HEK293 (cell line): Measurements from ENCODE around the gene GNB1.

ENCODE experiments used
- CTCF ChIA-PET: fragments of 350-600 bp; formaldehyde crosslinking; extraction: SDS; loops from one replicate; lab custom pipeline; 2021; ENCODE audit warnings: antibody characterized with exemption; lab: Yijun Ruan, JAX
- POLR2A ChIA-PET: fragments of 300-600 bp; formaldehyde crosslinking; extraction: SDS; loops from one replicate; lab custom pipeline; 2020; ENCODE audit warnings: antibody characterized with exemption, inconsistent platforms; lab: Yijun Ruan, JAX
- H3K27ac ChIP-seq: fragments of 200-500 bp; sonication (Bioruptor generic); 2 replicates; pipeline ENCODE4 v1.5.1; 2014; ENCODE audit warnings: low read depth, low read length, control low read depth, inconsistent platforms; ENCODE audit errors: extremely low read depth
- H3K36me3 ChIP-seq, 2 experiments: fragments of 200-500 bp in 1 of 2; sonication (Bioruptor generic) in 1 of 2; 1 replicate in 1 of 2; 2 replicates in 1 of 2; pipeline ENCODE4 v1.5.1; 2014 to 2017; ENCODE audit warnings: inconsistent platforms in 2 of 2, low read length in 2 of 2; ENCODE audit not compliant: control insufficient read depth in 2 of 2, insufficient read depth in 1 of 2
- H3K4me1 ChIP-seq: fragments of 200-500 bp; sonication (Bioruptor generic); 2 replicates; pipeline ENCODE4 v1.5.1; 2014; ENCODE audit warnings: mild to moderate bottlenecking, low read length, inconsistent platforms; ENCODE audit not compliant: control insufficient read depth, insufficient read depth
- H3K4me3 ChIP-seq: 2 replicates; pipeline ENCODE4 v1.5.1; 2011; ENCODE audit warnings: low read depth, mild to moderate bottlenecking, control low read depth, low read length, moderate library complexity
- H3K9me3 ChIP-seq: fragments of 200-500 bp; sonication (Bioruptor generic); 2 replicates; pipeline ENCODE4 v1.5.1; 2014; ENCODE audit warnings: low read depth, low read length, inconsistent platforms; ENCODE audit not compliant: control insufficient read depth, insufficient read depth
- GLIS2 ChIP-seq: fragments of 450-650 bp; formaldehyde crosslinking; IDR thresholded peaks from 2 replicates; pipeline ENCODE4 v1.5.1; 2016; ENCODE audit warnings: missing biosample characterization, missing genetic modification characterization
- KLF10 ChIP-seq: fragments of 450-650 bp; IDR thresholded peaks from 2 replicates; pipeline ENCODE4 v1.5.1; 2018; ENCODE audit warnings: missing biosample characterization, mild to moderate bottlenecking, missing genetic modification characterization
- KLF8 ChIP-seq: fragments of 450-650 bp; formaldehyde crosslinking; IDR thresholded peaks from 2 replicates; pipeline ENCODE4 v1.5.1; 2016; ENCODE audit warnings: missing biosample characterization, missing genetic modification characterization
- KLF9 ChIP-seq: fragments of 450-650 bp; formaldehyde crosslinking; IDR thresholded peaks from 2 replicates; pipeline ENCODE4 v1.5.1; 2016; ENCODE audit warnings: missing biosample characterization, missing genetic modification characterization, low read depth
- MEIS1 ChIP-seq: sonication (generic); formaldehyde crosslinking; IDR thresholded peaks from 2 replicates; pipeline ENCODE4 v1.8.1; 2022; ENCODE audit warnings: missing genetic modification reagents, mild to moderate bottlenecking, borderline replicate concordance
- SP2 ChIP-seq: fragments of 450-650 bp; formaldehyde crosslinking; IDR thresholded peaks from 2 replicates; pipeline ENCODE4 v1.5.1; 2016; ENCODE audit warnings: missing biosample characterization, missing genetic modification characterization
- WT1 ChIP-seq: fragments of 450-650 bp; formaldehyde crosslinking; IDR thresholded peaks from 2 replicates; pipeline ENCODE4 v1.5.1; 2016; ENCODE audit warnings: missing biosample characterization, missing genetic modification characterization
- YY2 ChIP-seq: fragments of 450-650 bp; formaldehyde crosslinking; IDR thresholded peaks from 2 replicates; pipeline ENCODE4 v1.5.1; 2016; ENCODE audit warnings: missing biosample characterization, missing genetic modification characterization
- ZBTB17 ChIP-seq: fragments of 450-650 bp; formaldehyde crosslinking; IDR thresholded peaks from 2 replicates; pipeline ENCODE4 v1.5.1; 2016; ENCODE audit warnings: missing biosample characterization, missing genetic modification characterization
- ZBTB20 ChIP-seq: fragments of 450-650 bp; formaldehyde crosslinking; IDR thresholded peaks from 2 replicates; pipeline ENCODE4 v1.5.1; 2016; ENCODE audit warnings: missing biosample characterization, missing genetic modification characterization
- ZFHX2 ChIP-seq: fragments of 450-650 bp; formaldehyde crosslinking; conservative IDR thresholded peaks from 2 replicates; pipeline ENCODE4 v1.5.1; 2016; ENCODE audit warnings: missing biosample characterization, missing genetic modification characterization
- ZIC2 ChIP-seq: fragments of 450-650 bp; formaldehyde crosslinking; IDR thresholded peaks from 2 replicates; pipeline ENCODE4 v1.5.1; 2016; ENCODE audit warnings: missing biosample characterization, missing genetic modification characterization
- ZNF174 ChIP-seq: fragments of 450-650 bp; formaldehyde crosslinking; IDR thresholded peaks from 2 replicates; pipeline ENCODE4 v1.5.0; 2017; ENCODE audit warnings: missing biosample characterization, mild to moderate bottlenecking, missing genetic modification characterization
- ZNF311 ChIP-seq: fragments of 450-650 bp; formaldehyde crosslinking; IDR thresholded peaks from 2 replicates; pipeline ENCODE4 v1.5.1; 2017; ENCODE audit warnings: missing biosample characterization, missing genetic modification characterization, borderline replicate concordance
- ZNF600 ChIP-seq: fragments of 450-650 bp; formaldehyde crosslinking; IDR thresholded peaks from 2 replicates; pipeline ENCODE4 v1.5.1; 2016; ENCODE audit warnings: missing biosample characterization, missing genetic modification characterization
- TF ChIP-seq, protein P1 (sequence below): fragments of 450-650 bp; formaldehyde crosslinking; IDR thresholded peaks from 2 replicates; pipeline ENCODE4 v1.5.1; 2016; ENCODE audit warnings: missing biosample characterization, missing genetic modification characterization
- TF ChIP-seq, protein P2 (sequence below): fragments of 450-650 bp; IDR thresholded peaks from 2 replicates; pipeline ENCODE4 v1.5.1; 2018; ENCODE audit warnings: missing biosample characterization, mild to moderate bottlenecking, missing genetic modification characterization

The GNB1 gene

DNA sequence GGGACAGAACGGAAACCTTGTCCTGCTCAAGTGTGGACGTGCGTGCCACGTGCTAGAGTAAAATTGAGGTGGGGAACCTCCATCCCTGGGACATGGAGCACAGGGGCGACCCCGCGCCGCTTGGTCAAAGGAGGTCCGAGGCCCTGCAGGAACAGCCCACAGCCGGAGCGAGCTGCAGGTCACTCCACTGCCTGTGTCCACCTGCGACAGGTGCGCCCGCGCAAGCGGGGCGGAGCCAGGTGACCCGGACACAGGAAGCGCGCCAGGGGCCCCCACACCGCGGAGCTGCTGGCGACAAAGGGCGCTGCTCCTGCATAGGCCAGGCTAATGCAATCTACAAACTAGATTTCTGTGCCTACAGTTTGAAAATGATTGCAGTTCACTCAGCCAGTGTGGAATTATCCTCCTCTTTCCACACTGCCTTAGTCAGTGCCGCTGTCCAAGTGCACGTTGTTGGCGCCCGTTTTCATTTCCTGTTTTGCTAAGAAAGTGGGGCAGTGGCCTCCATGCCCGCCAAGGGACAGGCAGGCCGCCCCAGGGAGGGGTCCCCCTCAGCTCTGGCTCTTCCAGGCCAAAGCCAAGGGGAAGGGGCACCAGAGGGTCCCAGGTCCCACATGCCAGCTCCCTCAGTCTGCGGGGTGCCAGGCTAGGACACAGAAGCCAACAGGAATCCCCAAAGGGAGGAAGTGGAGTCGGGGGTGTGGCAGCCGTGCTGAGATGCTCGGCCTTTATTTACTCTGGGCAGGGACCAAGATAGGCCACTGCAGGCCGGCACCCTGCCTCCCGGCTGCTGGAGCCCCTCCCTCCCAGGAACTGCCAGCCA is 108.3 kb downstream of the GNB1 start (continued):
- TF ChIP-seq YY2 (tag by site-specific recombination) (no peak), ZNF174 (no peak), ZIC2 (tag by site-specific recombination) (no peak), KLF10 (tag by site-specific recombination) (peak; percentile 41; the same call in 1 of the 2 replicates), KLF9 (tag by site-specific recombination) (peak; percentile 65), KLF8 (0 out of 2 replicates have a peak, but pooled peaks have one; percentile 16), SP2 (tag by site-specific recombination) (peak; percentile 40), WT1 (tag by site-specific recombination) (no peak), GLIS2 (peak; percentile 55; the same call in 1 of the 2 replicates)
- TF ChIP-seq, protein P1, sequence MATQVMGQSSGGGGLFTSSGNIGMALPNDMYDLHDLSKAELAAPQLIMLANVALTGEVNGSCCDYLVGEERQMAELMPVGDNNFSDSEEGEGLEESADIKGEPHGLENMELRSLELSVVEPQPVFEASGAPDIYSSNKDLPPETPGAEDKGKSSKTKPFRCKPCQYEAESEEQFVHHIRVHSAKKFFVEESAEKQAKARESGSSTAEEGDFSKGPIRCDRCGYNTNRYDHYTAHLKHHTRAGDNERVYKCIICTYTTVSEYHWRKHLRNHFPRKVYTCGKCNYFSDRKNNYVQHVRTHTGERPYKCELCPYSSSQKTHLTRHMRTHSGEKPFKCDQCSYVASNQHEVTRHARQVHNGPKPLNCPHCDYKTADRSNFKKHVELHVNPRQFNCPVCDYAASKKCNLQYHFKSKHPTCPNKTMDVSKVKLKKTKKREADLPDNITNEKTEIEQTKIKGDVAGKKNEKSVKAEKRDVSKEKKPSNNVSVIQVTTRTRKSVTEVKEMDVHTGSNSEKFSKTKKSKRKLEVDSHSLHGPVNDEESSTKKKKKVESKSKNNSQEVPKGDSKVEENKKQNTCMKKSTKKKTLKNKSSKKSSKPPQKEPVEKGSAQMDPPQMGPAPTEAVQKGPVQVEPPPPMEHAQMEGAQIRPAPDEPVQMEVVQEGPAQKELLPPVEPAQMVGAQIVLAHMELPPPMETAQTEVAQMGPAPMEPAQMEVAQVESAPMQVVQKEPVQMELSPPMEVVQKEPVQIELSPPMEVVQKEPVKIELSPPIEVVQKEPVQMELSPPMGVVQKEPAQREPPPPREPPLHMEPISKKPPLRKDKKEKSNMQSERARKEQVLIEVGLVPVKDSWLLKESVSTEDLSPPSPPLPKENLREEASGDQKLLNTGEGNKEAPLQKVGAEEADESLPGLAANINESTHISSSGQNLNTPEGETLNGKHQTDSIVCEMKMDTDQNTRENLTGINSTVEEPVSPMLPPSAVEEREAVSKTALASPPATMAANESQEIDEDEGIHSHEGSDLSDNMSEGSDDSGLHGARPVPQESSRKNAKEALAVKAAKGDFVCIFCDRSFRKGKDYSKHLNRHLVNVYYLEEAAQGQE (tag by site-specific recombination): peak; percentile 76; the same call in 1 of the 2 replicates
- TF ChIP-seq, protein P2, sequence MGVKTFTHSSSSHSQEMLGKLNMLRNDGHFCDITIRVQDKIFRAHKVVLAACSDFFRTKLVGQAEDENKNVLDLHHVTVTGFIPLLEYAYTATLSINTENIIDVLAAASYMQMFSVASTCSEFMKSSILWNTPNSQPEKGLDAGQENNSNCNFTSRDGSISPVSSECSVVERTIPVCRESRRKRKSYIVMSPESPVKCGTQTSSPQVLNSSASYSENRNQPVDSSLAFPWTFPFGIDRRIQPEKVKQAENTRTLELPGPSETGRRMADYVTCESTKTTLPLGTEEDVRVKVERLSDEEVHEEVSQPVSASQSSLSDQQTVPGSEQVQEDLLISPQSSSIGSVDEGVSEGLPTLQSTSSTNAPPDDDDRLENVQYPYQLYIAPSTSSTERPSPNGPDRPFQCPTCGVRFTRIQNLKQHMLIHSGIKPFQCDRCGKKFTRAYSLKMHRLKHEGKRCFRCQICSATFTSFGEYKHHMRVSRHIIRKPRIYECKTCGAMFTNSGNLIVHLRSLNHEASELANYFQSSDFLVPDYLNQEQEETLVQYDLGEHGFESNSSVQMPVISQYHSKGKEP (tag by site-specific recombination): no peak

DNA sequence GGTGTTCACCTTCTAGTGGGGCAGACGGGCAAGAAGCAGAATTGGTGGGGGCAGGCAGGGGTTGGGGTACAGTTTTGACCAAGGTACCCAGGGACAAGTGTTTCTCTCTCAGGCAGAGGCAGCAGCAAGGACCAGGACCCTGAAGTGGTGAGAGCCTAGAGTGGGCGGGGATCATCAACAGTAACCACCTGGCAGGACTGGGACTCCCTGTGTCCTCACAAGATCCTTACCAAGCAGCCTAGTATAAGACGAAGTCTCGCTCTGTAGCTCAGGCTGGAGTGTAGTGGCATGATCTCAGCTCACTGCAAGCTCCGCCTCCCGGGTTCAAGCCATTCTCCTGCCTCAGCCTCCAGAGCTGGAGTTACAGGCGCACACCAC is 109.4 kb downstream of the GNB1 start:
- Histone ChIP-seq H3K9me3 (no peaks in the 10 kb centered on the region), H3K36me3 (peaks cover 6 to 23% of the 10 kb centered on the region in 2 experiments; a peak in 2 of 3 replicates), H3K27ac (no peak overlapping the region), H3K4me3 (no peak overlapping the region), H3K4me1 (no peaks in the 10 kb centered on the region)
- ChIA-PET POLR2A (interaction anchor here (0.7 kb wide), 1 partner anchor 94 kb away, joined by 3 read pairs; no protein-coding TSS in a partner anchor), CTCF (no interaction called here)
- no peak for TF ChIP-seq MEIS1
- TF ChIP-seq ZBTB17: 0 out of 2 replicates have a peak, but pooled peaks have one; percentile 25
- no peak for TF ChIP-seq ZNF311 (tag by site-specific recombination)
- peak; percentile 95 for TF ChIP-seq ZBTB20 (tag by site-specific recombination)
- TF ChIP-seq ZFHX2 (tag by site-specific recombination): peak; percentile 33; the same call in 1 of the 2 replicates
- peak; percentile 97 for TF ChIP-seq ZNF600 (tag by site-specific recombination)
